ENCODE measurements around the gene MCFD2. TPM values are rescaled to one million over a fixed set of nuclear protein-coding genes. Genes with fewer than 3 reads are reported as not detected.

Gene MCFD2
- total RNA-seq, 1 donor from 2014 or later: 33.0 TPM

DNA sequence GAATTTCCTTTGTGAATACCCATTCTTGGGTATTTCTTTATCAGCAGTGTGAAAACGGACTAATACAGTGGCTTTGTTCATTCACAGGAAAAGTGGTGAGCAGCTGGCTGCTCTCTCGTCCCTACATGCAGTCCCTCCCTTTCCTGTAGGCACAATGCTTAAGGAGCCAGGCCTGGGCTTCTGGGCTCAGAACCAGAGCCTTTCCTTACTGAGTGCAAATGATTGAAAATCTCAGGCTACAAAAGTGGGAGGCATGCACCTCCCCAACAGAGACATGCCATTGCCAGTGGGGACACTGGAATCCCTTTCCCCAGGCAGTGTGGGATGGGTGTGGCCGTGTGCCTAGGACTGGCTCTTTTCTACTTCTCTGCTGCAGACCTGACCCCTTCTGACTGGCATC, 61.3 kb downstream of the MCFD2 start:
- peaks cover 6% of the 10 kb centered on the region for H3K27me3 Mint-ChIP-seq (ENCODE audit: unreplicated experiment)
- peaks cover 7% of the 10 kb centered on the region for H3K4me1 Mint-ChIP-seq (ENCODE audit: low read depth, unreplicated experiment)
- H3K27ac Mint-ChIP-seq (ENCODE audit: unreplicated experiment): no peak overlapping the region
- H3K36me3 Mint-ChIP-seq (ENCODE audit: unreplicated experiment): no peaks in the 10 kb centered on the region
- DNase-seq: no peak
- no peak for TF ChIP-seq CTCF (IDR thresholded peaks at IDR 0.05; ENCODE audit: partially characterized antibody, unreplicated experiment)
- H3K9me3 Mint-ChIP-seq (ENCODE audit: unreplicated experiment): no peaks in the 10 kb centered on the region
- no peak overlapping the region for H3K4me3 Mint-ChIP-seq (ENCODE audit: unreplicated experiment)

GRCh38 chr2:46852598-46852997, 63.0 kb downstream of the MCFD2 start:
- DNase-seq: no peak
- H3K4me3 Mint-ChIP-seq (ENCODE audit: unreplicated experiment): no peak overlapping the region
- H3K27ac Mint-ChIP-seq (ENCODE audit: unreplicated experiment): no peak overlapping the region
- peaks cover 2% of the 10 kb centered on the region for H3K4me1 Mint-ChIP-seq (ENCODE audit: low read depth, unreplicated experiment)
- TF ChIP-seq CTCF (IDR thresholded peaks at IDR 0.05; ENCODE audit: partially characterized antibody, unreplicated experiment): no peak
- peaks cover 3% of the 10 kb centered on the region for H3K9me3 Mint-ChIP-seq (ENCODE audit: unreplicated experiment)
- peaks cover 6% of the 10 kb centered on the region for H3K27me3 Mint-ChIP-seq (ENCODE audit: unreplicated experiment)
- no peaks in the 10 kb centered on the region for H3K36me3 Mint-ChIP-seq (ENCODE audit: unreplicated experiment)

DNA sequence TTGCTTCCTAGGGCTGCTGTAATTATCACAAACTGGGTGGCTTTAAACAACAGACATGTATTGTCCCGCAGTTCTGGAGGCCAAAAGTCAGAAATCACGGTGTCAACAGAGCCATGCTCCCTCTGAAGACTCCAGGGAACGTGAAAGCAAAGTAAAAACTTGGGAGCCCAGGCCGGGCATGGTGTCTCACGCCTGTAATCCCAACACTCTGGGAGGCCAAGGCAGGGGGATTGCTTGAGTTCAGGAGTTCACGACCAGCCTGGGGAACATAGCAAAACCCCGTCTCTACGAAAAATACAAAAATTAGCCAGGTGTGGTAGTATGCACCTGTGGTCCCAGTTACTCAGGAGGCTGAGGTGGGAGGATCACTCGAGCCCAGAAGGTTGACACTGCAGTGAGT, 63.5 kb downstream of the MCFD2 start:
- no peak for TF ChIP-seq CTCF (IDR thresholded peaks at IDR 0.05; ENCODE audit: partially characterized antibody, unreplicated experiment)
- peaks cover 3% of the 10 kb centered on the region for H3K9me3 Mint-ChIP-seq (ENCODE audit: unreplicated experiment)
- no peak overlapping the region for H3K27ac Mint-ChIP-seq (ENCODE audit: unreplicated experiment)
- H3K4me3 Mint-ChIP-seq (ENCODE audit: unreplicated experiment): no peak overlapping the region
- H3K27me3 Mint-ChIP-seq (ENCODE audit: unreplicated experiment): peaks cover 6% of the 10 kb centered on the region
- H3K36me3 Mint-ChIP-seq (ENCODE audit: unreplicated experiment): no peaks in the 10 kb centered on the region
- DNase-seq: no peak
- H3K4me1 Mint-ChIP-seq (ENCODE audit: low read depth, unreplicated experiment): peaks cover 2% of the 10 kb centered on the region

Other genes starting within 250 kb of the MCFD2 start
- gene SOCS5, start 216.5 kb downstream of the MCFD2 start, total RNA-seq (ENCODE audit: unreplicated experiment): 8.5 TPM
- 4.2 TPM for gene TTC7A, start 25.4 kb upstream of the MCFD2 start, total RNA-seq (ENCODE audit: unreplicated experiment)
- 1.3 TPM for gene STPG4, start 239.5 kb upstream of the MCFD2 start, total RNA-seq (ENCODE audit: unreplicated experiment)

All from glutamatergic neuron (in vitro differentiated cells).